Measurements from ENCODE around the gene FNTB.

The FNTB gene

DNA sequence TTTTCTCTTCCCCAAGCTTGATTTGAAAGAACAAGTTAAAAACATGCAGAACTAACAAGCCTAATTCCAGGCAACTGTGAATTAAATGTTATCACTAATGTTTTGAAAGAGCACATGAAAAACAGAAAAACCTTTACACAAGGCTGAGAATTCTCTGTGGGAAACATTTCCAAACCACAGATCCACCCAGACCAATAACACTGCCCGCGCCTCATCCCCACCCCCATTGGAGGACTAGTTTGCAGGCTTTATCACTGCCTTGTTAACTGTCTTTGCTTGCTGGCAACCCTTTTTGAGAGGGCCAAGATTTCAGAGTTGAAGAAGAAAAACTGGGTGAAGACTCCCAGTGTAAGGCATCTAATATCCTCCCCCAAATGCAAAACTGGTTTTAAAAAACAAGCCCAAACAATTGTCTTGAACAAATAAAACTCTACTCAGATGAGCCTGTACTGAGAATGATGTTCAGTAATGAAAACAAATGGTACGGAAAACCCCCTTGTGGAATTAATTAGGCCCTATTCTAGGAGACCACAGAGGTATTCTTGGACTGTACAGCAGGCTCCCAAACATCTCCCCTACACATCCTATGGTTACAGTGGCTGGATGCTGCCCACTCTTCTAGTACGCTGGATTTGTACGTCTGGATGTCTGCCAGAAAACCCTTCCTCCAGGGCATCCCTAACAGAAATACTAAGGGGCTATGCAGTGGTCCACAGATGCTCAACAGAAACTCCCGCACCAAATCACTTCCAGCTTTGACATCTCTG is 109.8 kb downstream of the FNTB start:
- TF ChIP-seq ZFX (IDR thresholded peaks at IDR 0.05) = no peak
- TF ChIP-seq, protein P1, sequence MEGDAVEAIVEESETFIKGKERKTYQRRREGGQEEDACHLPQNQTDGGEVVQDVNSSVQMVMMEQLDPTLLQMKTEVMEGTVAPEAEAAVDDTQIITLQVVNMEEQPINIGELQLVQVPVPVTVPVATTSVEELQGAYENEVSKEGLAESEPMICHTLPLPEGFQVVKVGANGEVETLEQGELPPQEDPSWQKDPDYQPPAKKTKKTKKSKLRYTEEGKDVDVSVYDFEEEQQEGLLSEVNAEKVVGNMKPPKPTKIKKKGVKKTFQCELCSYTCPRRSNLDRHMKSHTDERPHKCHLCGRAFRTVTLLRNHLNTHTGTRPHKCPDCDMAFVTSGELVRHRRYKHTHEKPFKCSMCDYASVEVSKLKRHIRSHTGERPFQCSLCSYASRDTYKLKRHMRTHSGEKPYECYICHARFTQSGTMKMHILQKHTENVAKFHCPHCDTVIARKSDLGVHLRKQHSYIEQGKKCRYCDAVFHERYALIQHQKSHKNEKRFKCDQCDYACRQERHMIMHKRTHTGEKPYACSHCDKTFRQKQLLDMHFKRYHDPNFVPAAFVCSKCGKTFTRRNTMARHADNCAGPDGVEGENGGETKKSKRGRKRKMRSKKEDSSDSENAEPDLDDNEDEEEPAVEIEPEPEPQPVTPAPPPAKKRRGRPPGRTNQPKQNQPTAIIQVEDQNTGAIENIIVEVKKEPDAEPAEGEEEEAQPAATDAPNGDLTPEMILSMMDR (conservative IDR thresholded peaks at IDR 0.05) = no peak
- H3K27ac ChIP-seq = peak overlapping the region; percentile 66; the same call in 1 of the 2 replicates

DNA sequence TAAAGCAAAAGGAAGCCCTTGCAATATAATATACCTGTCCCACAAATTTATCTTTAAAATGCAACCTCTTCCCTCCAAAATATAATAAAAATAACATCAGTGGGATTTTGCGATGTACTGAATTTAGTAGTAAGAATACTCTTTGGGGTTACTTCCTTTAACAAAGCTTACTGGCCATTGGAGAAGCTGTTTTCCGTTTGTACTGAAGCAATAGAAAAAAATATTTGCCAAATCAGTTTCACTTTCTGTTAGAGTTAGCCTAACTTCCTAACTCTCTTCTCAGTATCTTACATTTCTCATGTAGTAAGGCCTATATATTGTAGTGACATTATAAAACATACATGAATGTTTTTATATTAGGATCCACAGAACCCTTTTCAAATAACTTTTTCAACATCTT is 111.9 kb downstream of the FNTB start:
- no peak overlapping the region for H3K27ac ChIP-seq

DNA sequence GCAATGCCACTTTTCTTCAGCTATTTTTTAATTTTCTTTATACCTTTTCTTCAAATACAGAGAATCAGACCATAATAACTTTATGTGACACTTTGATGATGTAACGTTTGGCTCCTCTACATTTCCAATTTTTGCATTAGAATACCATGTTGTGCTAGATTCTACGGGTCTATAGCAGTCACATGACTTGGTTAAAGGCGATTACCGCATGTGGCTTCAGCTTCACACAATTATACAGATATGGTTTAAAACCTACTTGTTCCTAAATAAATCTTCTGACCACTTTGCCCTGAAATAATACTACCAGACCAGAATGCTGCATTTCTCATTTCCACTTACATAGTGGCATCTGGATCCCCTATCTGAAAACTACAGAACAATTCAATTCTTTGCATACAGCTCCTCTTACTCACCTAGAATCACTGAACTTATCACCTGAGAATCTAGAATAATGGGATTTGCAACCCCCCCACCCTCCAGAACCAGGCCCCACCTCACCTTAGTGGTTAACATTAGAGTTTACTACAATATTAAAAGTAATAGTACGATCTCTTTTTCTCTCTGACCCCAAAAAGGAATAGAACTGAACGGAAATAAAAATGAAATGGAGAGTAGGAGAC is 114.3 kb downstream of the FNTB start:
- H3K27ac ChIP-seq = peak overlapping the region; percentile 90; the same call in 1 of the 2 replicates
- TF ChIP-seq, protein P1 (conservative IDR thresholded peaks at IDR 0.05) = no peak
- no peak for TF ChIP-seq ZFX (IDR thresholded peaks at IDR 0.05)

More for the DNA sequence above, 111.9 kb downstream of the FNTB start:
- TF ChIP-seq ZFX (IDR thresholded peaks at IDR 0.05) = no peak

DNA sequence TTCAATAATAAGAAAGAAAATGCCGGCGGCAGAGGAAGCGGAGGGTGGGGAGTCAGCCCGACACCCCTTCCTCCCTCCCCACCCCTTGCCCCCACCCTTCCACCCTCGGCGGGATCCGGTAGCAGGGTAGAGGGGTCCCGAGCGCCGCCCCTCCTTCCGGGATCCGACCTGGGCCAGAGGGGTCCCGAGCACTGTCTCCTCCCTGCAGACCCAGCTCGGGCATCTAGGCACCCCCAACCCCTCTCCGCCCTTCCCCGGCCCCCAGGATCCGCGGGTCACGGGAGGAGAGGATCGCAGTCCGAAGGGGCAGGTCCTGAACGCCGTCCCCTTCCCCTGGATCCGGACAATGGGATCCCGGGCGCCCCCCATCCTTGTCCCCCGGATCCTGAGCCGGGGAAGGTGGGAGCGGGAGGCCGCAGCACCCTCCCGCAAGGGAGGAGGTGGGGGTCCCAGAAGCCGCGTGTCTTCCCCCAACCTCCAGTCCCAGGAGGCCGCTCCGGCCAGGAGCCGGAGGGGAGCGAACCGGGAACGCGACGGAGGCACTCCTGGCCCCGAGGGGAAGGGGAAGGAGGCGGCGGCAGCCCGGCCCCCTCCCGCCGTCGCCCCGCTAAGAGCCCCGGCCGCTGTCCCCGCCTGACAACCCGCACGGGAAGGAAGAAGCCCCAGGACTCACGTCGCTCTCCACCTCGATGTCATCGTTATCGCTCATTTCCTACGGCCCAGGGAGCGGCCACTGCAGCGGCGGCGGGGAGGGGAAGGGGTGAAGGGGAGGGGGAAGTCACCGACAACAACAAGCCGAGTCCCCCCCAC is 115.1 kb downstream of the FNTB start:
- TF ChIP-seq, protein P1 (conservative IDR thresholded peaks at IDR 0.05) = no peak
- TF ChIP-seq ZFX (IDR thresholded peaks at IDR 0.05) = peak; percentile 43; the same call in 1 of the 2 replicates
- H3K27ac ChIP-seq = peak overlapping the region; percentile 90

DNA sequence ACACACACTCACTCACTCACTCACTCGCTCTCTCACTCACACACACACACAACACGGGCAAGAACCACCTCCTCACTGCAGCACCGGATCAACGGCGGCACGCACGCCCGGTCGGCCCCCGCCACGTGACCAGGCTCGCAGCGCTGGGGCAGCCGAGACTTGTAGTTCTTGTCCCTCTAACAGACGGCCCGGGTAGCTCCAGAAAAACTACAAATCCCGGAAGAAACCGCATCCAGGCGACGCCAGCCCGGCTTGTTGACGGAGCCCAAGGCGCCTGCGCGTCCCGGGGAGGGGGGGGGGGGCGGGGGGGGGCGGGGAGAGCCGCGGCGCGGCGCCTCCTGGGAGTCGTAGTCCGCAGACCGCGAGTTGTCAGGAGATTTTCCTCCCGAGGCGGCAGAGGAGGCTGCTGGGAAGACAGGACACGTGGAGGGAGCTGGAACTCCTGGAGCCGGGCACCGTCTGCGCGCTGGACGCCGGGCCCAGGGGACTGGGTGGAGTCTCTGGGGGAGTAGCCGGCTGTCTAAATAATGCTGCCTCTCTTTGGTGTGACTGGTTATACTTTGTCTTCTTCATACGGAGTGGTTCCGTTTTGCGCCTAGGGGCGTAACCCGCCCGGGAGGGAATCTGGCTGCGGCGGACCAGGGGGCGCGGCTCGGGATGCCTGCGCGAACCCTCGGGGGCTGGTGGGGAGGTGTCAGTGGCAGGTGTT is 115.9 kb downstream of the FNTB start, which contains the start of gene MAX:
Gene MAX (minus strand): TSS at position 77 of the 709 bp plus-strand sequence. CDS start 178 bp downstream, outside the sequence.
- TF ChIP-seq, protein P1 (conservative IDR thresholded peaks at IDR 0.05) = no peak
- no peak for TF ChIP-seq ZFX (IDR thresholded peaks at IDR 0.05)
- H3K27ac ChIP-seq = peak within 1 kb of the TSS; percentile 90

DNA sequence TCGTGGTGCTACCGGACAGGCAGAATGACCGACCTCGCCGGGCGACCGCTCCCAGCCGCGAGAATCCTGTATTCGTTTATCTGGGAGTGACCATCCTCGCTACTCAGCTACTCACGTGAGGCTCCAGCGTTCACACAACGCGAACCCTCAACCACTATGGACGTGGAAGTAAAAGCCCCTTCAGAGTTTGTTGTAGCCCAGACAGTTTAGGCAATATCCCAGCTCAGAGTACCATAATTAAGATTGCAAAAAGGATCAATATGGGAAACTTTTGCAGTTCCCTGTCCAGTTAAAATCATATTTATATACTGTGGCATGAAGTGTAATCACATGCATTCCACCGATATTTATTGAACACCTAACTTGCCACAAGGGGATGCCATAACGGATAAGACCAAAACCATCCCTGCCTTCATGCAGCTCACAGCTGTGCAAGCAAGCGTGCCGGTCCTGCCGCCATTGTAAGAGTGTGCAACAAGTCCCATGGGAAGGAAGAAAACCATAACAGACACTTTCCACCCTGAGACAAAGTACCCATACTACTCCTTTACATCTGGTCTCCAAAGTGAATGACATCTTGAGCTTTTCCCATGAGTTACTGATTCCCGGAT is 116.6 kb downstream of the FNTB start:
- H3K27ac ChIP-seq = peak overlapping the region; percentile 75

More for the DNA sequence above, 116.6 kb downstream of the FNTB start:
- TF ChIP-seq ZFX (IDR thresholded peaks at IDR 0.05) = no peak
- TF ChIP-seq, protein P1 (conservative IDR thresholded peaks at IDR 0.05) = peak; percentile 73
